Liver (tissue), 9 donors: Measurements from ENCODE around the gene ADORA3. TPM values are rescaled to one million over a fixed set of nuclear protein-coding genes. Genes with fewer than 3 reads are reported as not detected.

ENCODE experiments used
- DNase-seq: peaks from one replicate; pipeline ENCODE4 v3.0.0-alpha.2; 2017; ENCODE audit warnings: low spot score
- H3K27ac ChIP-seq, 2 donors: one replicate each; pipeline ENCODE4 v1.7.0; 2013; ENCODE audit warnings: inconsistent platforms in 2 of 2, low read length in 2 of 2, control low read depth in 1 of 2, low read depth in 1 of 2, mild to moderate bottlenecking in 1 of 2
- H3K27me3 ChIP-seq, 4 donors: one replicate each; pipeline versions ENCODE4 v1.6.1 to v1.7.0; 2013; ENCODE audit warnings: low read length in 3 of 4, inconsistent platforms in 1 of 4, mild to moderate bottlenecking in 1 of 4, moderate library complexity in 1 of 4; ENCODE audit not compliant: control insufficient read depth in 4 of 4, insufficient read depth in 4 of 4
- H3K36me3 ChIP-seq, 4 donors: one replicate each; pipeline versions ENCODE4 v1.6.1 to v1.7.0; 2013; ENCODE audit warnings: low read length in 3 of 4, mild to moderate bottlenecking in 3 of 4, low read depth in 1 of 4, moderate library complexity in 1 of 4; ENCODE audit not compliant: control insufficient read depth in 4 of 4, insufficient read depth in 3 of 4
- H3K4me1 ChIP-seq, 4 donors: one replicate each; pipeline versions ENCODE4 v1.6.1 to v1.7.0; 2013; ENCODE audit warnings: low read length in 3 of 4, mild to moderate bottlenecking in 3 of 4, moderate library complexity in 1 of 4; ENCODE audit not compliant: control insufficient read depth in 4 of 4, insufficient read depth in 4 of 4
- H3K4me3 ChIP-seq, 3 donors: one replicate each; pipeline versions ENCODE4 v1.6.1 to v1.7.0; 2013; ENCODE audit warnings: low read length in 3 of 3, control low read depth in 1 of 3, low read depth in 1 of 3, mild to moderate bottlenecking in 1 of 3
- H3K9ac ChIP-seq, 2 donors: one replicate each; pipeline ENCODE4 v1.7.0; 2013; ENCODE audit warnings: low read length in 2 of 2, mild to moderate bottlenecking in 2 of 2, moderate library complexity in 2 of 2, control low read depth in 1 of 2, low read depth in 1 of 2
- H3K9me3 ChIP-seq, 4 donors: one replicate each; pipeline versions ENCODE4 v1.6.1 to v1.7.0; 2013; ENCODE audit warnings: low read length in 3 of 4; ENCODE audit not compliant: control insufficient read depth in 4 of 4
- EGR1 ChIP-seq, 2 donors: IDR thresholded peaks; 2 replicates each; pipeline ENCODE4 v1.6.1; 2016 to 2018; ENCODE audit warnings: antibody characterized with exemption in 2 of 2, low read depth in 2 of 2
- FOXA1 ChIP-seq: IDR thresholded peaks from 2 replicates; pipeline ENCODE4 v1.6.1; 2016; ENCODE audit warnings: antibody characterized with exemption
- FOXA2 ChIP-seq: IDR thresholded peaks from 2 replicates; pipeline ENCODE4 v1.6.1; 2016; ENCODE audit warnings: antibody characterized with exemption
- GABPA ChIP-seq, 2 donors: IDR thresholded peaks in 1 of 2; conservative IDR thresholded peaks in 1 of 2; 2 replicates each; pipeline ENCODE4 v1.6.1; 2016; ENCODE audit warnings: antibody characterized with exemption in 2 of 2, mild to moderate bottlenecking in 1 of 2, moderate library complexity in 1 of 2
- HNF4A ChIP-seq, 2 donors: conservative IDR thresholded peaks; 2 replicates each; pipeline ENCODE4 v1.6.1; 2016; ENCODE audit warnings: antibody characterized with exemption in 2 of 2, mild to moderate bottlenecking in 2 of 2
- HNF4G ChIP-seq: IDR thresholded peaks from 2 replicates; pipeline ENCODE4 v1.6.1; 2016; ENCODE audit warnings: antibody characterized with exemption
- JUND ChIP-seq, 2 donors: IDR thresholded peaks; 2 replicates each; pipeline ENCODE4 v1.6.1; 2016; ENCODE audit warnings: antibody characterized with exemption in 2 of 2
- MAX ChIP-seq: IDR thresholded peaks from 2 replicates; pipeline ENCODE4 v1.6.1; 2016; ENCODE audit warnings: antibody characterized with exemption
- NR2F2 ChIP-seq: IDR thresholded peaks from 2 replicates; pipeline ENCODE4 v1.6.1; 2016; ENCODE audit warnings: antibody characterized with exemption
- RAD21 ChIP-seq, 2 donors: IDR thresholded peaks; 2 replicates each; pipeline ENCODE4 v1.6.1; 2016; ENCODE audit warnings: antibody characterized with exemption in 2 of 2, mild to moderate bottlenecking in 2 of 2
- REST ChIP-seq: IDR thresholded peaks from 2 replicates; pipeline ENCODE4 v1.6.1; 2016; ENCODE audit warnings: antibody characterized with exemption, mild to moderate bottlenecking
- RXRA ChIP-seq, 2 donors: IDR thresholded peaks; 2 replicates each; pipeline ENCODE4 v1.6.1; 2017 to 2018; ENCODE audit warnings: antibody characterized with exemption in 2 of 2, mild to moderate bottlenecking in 1 of 2
- SP1 ChIP-seq: IDR thresholded peaks from 2 replicates; pipeline ENCODE4 v1.6.1; 2018; ENCODE audit warnings: antibody characterized with exemption, mild to moderate bottlenecking
- TAF1 ChIP-seq: conservative IDR thresholded peaks from 2 replicates; pipeline ENCODE4 v1.6.1; 2016; ENCODE audit warnings: antibody characterized with exemption, mild to moderate bottlenecking
- YY1 ChIP-seq: IDR thresholded peaks from 2 replicates; pipeline ENCODE4 v1.6.1; 2016; ENCODE audit warnings: antibody characterized with exemption, mild to moderate bottlenecking
- polyA plus RNA-seq, 2 donors: library from polyadenylated mRNA; stranded (reverse) in 1 of 2; unstranded in 1 of 2; fragments of 200-250 nt in 1 of 2; fragments of >200 nt in 1 of 2; fragmentation: Nextera tagmentation in 1 of 2; extraction: Ambion mirVana in 1 of 2; gene quantifications; one replicate each; pipeline versions ENCODE4 v1.2.1 to v1.2.3, GENCODE V29; 2013 to 2015
- total RNA-seq, 2 donors: library from RNA; depleted of rRNA; stranded (reverse); fragments of >200 nt; gene quantifications; one replicate each; pipeline ENCODE4 v1.2.3, GENCODE V29; 2014
- TF ChIP-seq, protein P1 (sequence below): fragments of 150-350 bp; IDR thresholded peaks from 2 replicates; pipeline ENCODE4 v1.5.1; 2017; ENCODE audit warnings: improper control_type of control experiment, low read depth, low read length; ENCODE audit not compliant: missing input control
- TF ChIP-seq, protein P2 (sequence below): IDR thresholded peaks from 2 replicates; pipeline ENCODE4 v1.6.1; 2016; ENCODE audit warnings: antibody characterized with exemption
- TF ChIP-seq, protein P3 (sequence below): IDR thresholded peaks from 2 replicates; pipeline ENCODE4 v1.6.1; 2016; ENCODE audit warnings: antibody characterized with exemption
- donor health status: healthy.
- donor health status: healthy.
- donor health status: healthy.
- donor health status: healthy.
- donor health status: healthy.

Gene ADORA3
- total and polyA plus RNA-seq, 4 donors: 0.97 to 5.6 (median 3.2) TPM

GRCh38 chr1:111476761-111477309, 26.6 kb downstream of the ADORA3 start (continued):
- no peak for TF ChIP-seq REST
- no peak for TF ChIP-seq HNF4A (conservative IDR thresholded peaks at IDR 0.05)
- TF ChIP-seq RXRA (IDR thresholded peaks at IDR 0.05): peak in 1 of 2 donors; percentile 8
- no peak for TF ChIP-seq TAF1
- no peak for TF ChIP-seq FOXA1

DNA sequence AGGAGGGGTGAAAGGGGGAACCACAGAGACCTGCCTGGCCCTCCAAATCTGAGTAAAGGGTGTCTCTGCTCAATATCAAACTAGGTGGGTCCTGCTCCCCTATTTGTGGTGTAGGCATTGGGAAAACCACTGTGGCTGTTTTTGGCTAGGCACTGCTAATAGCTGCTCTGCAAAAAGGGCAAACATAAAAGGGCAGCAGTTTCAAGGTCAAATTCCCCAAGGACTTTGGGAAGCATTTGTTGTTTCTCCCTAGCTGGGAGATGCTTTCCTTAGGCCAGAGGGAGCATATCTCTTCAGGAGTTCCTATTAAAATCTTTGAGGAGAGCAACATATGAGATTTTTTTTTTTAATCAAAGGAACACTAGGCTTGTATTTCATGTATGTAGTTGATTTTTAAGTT, 27.2 kb downstream of the ADORA3 start:
- Histone ChIP-seq H3K4me3 (no peak overlapping the region), H3K4me1 (no peaks in the 10 kb centered on the region), H3K27ac (no peak overlapping the region), H3K27me3 (no peaks in the 10 kb centered on the region), H3K9ac (no peak overlapping the region), H3K9me3 (no peaks in the 10 kb centered on the region), H3K36me3 (peaks cover 0 to 12% (median 3%) of the 10 kb centered on the region in 4 donors)
- TF ChIP-seq YY1 (no peak), RAD21 (IDR thresholded peaks at IDR 0.05) (no peak), RXRA (IDR thresholded peaks at IDR 0.05) (no peak), HNF4G (no peak), GABPA (IDR thresholded peaks at IDR 0.05 in 1 of 2, conservative IDR thresholded peaks at IDR 0.05 in 1 of 2) (no peak), NR2F2 (no peak), HNF4A (conservative IDR thresholded peaks at IDR 0.05) (no peak), TAF1 (no peak), JUND (IDR thresholded peaks at IDR 0.05) (no peak), SP1 (no peak), MAX (no peak), FOXA1 (no peak), REST (no peak), EGR1 (IDR thresholded peaks at IDR 0.05; ENCODE audit: low read depth in 2 of 2) (no peak), FOXA2 (no peak)
- TF ChIP-seq, protein P1, sequence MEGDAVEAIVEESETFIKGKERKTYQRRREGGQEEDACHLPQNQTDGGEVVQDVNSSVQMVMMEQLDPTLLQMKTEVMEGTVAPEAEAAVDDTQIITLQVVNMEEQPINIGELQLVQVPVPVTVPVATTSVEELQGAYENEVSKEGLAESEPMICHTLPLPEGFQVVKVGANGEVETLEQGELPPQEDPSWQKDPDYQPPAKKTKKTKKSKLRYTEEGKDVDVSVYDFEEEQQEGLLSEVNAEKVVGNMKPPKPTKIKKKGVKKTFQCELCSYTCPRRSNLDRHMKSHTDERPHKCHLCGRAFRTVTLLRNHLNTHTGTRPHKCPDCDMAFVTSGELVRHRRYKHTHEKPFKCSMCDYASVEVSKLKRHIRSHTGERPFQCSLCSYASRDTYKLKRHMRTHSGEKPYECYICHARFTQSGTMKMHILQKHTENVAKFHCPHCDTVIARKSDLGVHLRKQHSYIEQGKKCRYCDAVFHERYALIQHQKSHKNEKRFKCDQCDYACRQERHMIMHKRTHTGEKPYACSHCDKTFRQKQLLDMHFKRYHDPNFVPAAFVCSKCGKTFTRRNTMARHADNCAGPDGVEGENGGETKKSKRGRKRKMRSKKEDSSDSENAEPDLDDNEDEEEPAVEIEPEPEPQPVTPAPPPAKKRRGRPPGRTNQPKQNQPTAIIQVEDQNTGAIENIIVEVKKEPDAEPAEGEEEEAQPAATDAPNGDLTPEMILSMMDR: no peak
- TF ChIP-seq, protein P2, sequence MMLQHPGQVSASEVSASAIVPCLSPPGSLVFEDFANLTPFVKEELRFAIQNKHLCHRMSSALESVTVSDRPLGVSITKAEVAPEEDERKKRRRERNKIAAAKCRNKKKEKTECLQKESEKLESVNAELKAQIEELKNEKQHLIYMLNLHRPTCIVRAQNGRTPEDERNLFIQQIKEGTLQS: no peak
- TF ChIP-seq, protein P3, sequence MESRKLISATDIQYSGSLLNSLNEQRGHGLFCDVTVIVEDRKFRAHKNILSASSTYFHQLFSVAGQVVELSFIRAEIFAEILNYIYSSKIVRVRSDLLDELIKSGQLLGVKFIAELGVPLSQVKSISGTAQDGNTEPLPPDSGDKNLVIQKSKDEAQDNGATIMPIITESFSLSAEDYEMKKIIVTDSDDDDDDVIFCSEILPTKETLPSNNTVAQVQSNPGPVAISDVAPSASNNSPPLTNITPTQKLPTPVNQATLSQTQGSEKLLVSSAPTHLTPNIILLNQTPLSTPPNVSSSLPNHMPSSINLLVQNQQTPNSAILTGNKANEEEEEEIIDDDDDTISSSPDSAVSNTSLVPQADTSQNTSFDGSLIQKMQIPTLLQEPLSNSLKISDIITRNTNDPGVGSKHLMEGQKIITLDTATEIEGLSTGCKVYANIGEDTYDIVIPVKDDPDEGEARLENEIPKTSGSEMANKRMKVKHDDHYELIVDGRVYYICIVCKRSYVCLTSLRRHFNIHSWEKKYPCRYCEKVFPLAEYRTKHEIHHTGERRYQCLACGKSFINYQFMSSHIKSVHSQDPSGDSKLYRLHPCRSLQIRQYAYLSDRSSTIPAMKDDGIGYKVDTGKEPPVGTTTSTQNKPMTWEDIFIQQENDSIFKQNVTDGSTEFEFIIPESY: no peak
- no peak for DNase-seq
